IPS DF 6.9 (cell line): Measurements from ENCODE around the gene MTMR8.
"Not testable (repeated sequence)": the region's sequence is repeated elsewhere in the genome, so short reads cannot be mapped to it uniquely, and the experiment has no call there.

Source experiments
- DNase-seq: peaks from one replicate; pipeline ENCODE4 v3.0.0-alpha.2; 2013; ENCODE audit warnings: low read depth, low spot score
- H3K27ac ChIP-seq: one replicate; pipeline ENCODE4 v1.5.1; 2013; ENCODE audit warnings: low read length, control low read depth
- H3K27me3 ChIP-seq: 2 replicates; pipeline ENCODE4 v1.6.1; 2013; ENCODE audit warnings: mild to moderate bottlenecking, low read length; ENCODE audit not compliant: control insufficient read depth, insufficient read depth
- H3K36me3 ChIP-seq: 2 replicates; pipeline ENCODE4 v1.6.1; 2013; ENCODE audit warnings: low read length; ENCODE audit not compliant: control insufficient read depth, insufficient read depth
- H3K4me1 ChIP-seq: 2 replicates; pipeline ENCODE4 v1.6.1; 2013; ENCODE audit warnings: low read length; ENCODE audit not compliant: control insufficient read depth, insufficient read depth
- H3K4me3 ChIP-seq: 2 replicates; pipeline ENCODE4 v1.5.1; 2013; ENCODE audit warnings: mild to moderate bottlenecking, low read length
- H3K9me3 ChIP-seq: 2 replicates; pipeline ENCODE4 v1.6.1; 2013; ENCODE audit warnings: low read length, inconsistent platforms; ENCODE audit not compliant: control insufficient read depth, insufficient read depth
- WGBS: extraction: QIAGEN DNeasy Blood & Tissue Kit; methylation state at CpG from one replicate; pipeline ENCODE4 v1.1.7; 2013; ENCODE audit warnings: mixed read lengths, missing lambda C conversion rate; ENCODE audit not compliant: insufficient read length, insufficient coverage; 5-methylcytosine and 5-hydroxymethylcytosine counted together

Gene MTMR8

GRCh38 chrX:64389489-64389888 lies 5.8 kb downstream of the MTMR8 start:
- no peaks in the 10 kb centered on the region for H3K27me3 ChIP-seq
- no peak overlapping the region for H3K27ac ChIP-seq
- no peaks in the 10 kb centered on the region for H3K4me1 ChIP-seq
- no peaks in the 10 kb centered on the region for H3K9me3 ChIP-seq
- DNase-seq = no peak
- H3K36me3 ChIP-seq = no peaks in the 10 kb centered on the region
- no peak overlapping the region for H3K4me3 ChIP-seq

GRCh38 chrX:64380789-64381188 lies 14.5 kb downstream of the MTMR8 start:
- no CpG with 5 or more reads among the region's 4 CpGs for WGBS
- H3K9me3 ChIP-seq = not testable (repeated sequence)

GRCh38 chrX:64379924-64380323 lies 15.3 kb downstream of the MTMR8 start:
- no peaks in the 10 kb centered on the region for H3K36me3 ChIP-seq
- H3K9me3 ChIP-seq = no peaks in the 10 kb centered on the region
- H3K27me3 ChIP-seq = no peaks in the 10 kb centered on the region
- WGBS = no CpG with 5 or more reads among the region's 1 CpG
- H3K4me1 ChIP-seq = no peaks in the 10 kb centered on the region
- no peak overlapping the region for H3K4me3 ChIP-seq
- DNase-seq = no peak
- no peak overlapping the region for H3K27ac ChIP-seq

More at GRCh38 chrX:64380789-64381188, 14.5 kb downstream of the MTMR8 start:
- not testable (repeated sequence) for H3K27ac ChIP-seq, H3K4me3 ChIP-seq, H3K36me3 ChIP-seq, H3K27me3 ChIP-seq, DNase-seq, H3K4me1 ChIP-seq

- Histone ChIP-seq H3K36me3 (no peaks in the 10 kb centered on the region), H3K4me3 (no peak overlapping the region), H3K4me1 (no peaks in the 10 kb centered on the region), H3K27ac (no peak overlapping the region), H3K9me3 (no peaks in the 10 kb centered on the region), H3K27me3 (no peaks in the 10 kb centered on the region)
- DNase-seq = no peak
- no CpG with 5 or more reads among the region's 3 CpGs for WGBS
These were observed 17.5 kb downstream of the MTMR8 start for GRCh38 chrX:64377753-64378152.

- Histone ChIP-seq H3K27me3 (no peaks in the 10 kb centered on the region), H3K9me3 (no peaks in the 10 kb centered on the region), H3K36me3 (no peaks in the 10 kb centered on the region), H3K4me3 (no peak overlapping the region), H3K27ac (no peak overlapping the region), H3K4me1 (no peaks in the 10 kb centered on the region)
- DNase-seq = no peak
- WGBS = no CpG with 5 or more reads among the region's 5 CpGs
These were observed 43.2 kb downstream of the MTMR8 start for GRCh38 chrX:64352081-64352480.

- Histone ChIP-seq H3K27ac (no peak overlapping the region), H3K36me3 (no peaks in the 10 kb centered on the region), H3K27me3 (no peaks in the 10 kb centered on the region), H3K9me3 (no peaks in the 10 kb centered on the region), H3K4me3 (no peak overlapping the region), H3K4me1 (no peaks in the 10 kb centered on the region)
- DNase-seq = no peak
- no CpG with 5 or more reads among the region's 1 CpG for WGBS
These were observed 44.7 kb downstream of the MTMR8 start for GRCh38 chrX:64350521-64350920.

- no CpG with 5 or more reads among the region's 4 CpGs for WGBS
These were observed 45.2 kb downstream of the MTMR8 start for GRCh38 chrX:64350047-64350446.

GRCh38 chrX:64342811-64343210 lies 52.4 kb downstream of the MTMR8 start:
- Histone ChIP-seq H3K4me1 (no peaks in the 10 kb centered on the region), H3K36me3 (no peaks in the 10 kb centered on the region), H3K27me3 (no peaks in the 10 kb centered on the region), H3K9me3 (no peaks in the 10 kb centered on the region), H3K27ac (no peak overlapping the region), H3K4me3 (no peak overlapping the region)
- no peak for DNase-seq
- WGBS = no CpG with 5 or more reads among the region's 1 CpG

More at GRCh38 chrX:64350047-64350446, 45.2 kb downstream of the MTMR8 start:
- Histone ChIP-seq H3K27me3 (no peaks in the 10 kb centered on the region), H3K4me3 (no peak overlapping the region), H3K4me1 (no peaks in the 10 kb centered on the region), H3K9me3 (no peaks in the 10 kb centered on the region), H3K36me3 (no peaks in the 10 kb centered on the region), H3K27ac (no peak overlapping the region)
- DNase-seq = no peak

- H3K4me1 ChIP-seq = no peaks in the 10 kb centered on the region
- no CpG with 5 or more reads among the region's 1 CpG for WGBS
- no peaks in the 10 kb centered on the region for H3K36me3 ChIP-seq
These were observed 57.0 kb downstream of the MTMR8 start for GRCh38 chrX:64338296-64338695.

GRCh38 chrX:64334467-64334866 lies 60.8 kb downstream of the MTMR8 start:
- no CpG with 5 or more reads among the region's 3 CpGs for WGBS
- H3K9me3 ChIP-seq = no peaks in the 10 kb centered on the region
- H3K4me1 ChIP-seq = no peaks in the 10 kb centered on the region

More at GRCh38 chrX:64338296-64338695, 57.0 kb downstream of the MTMR8 start:
- Histone ChIP-seq H3K9me3 (no peaks in the 10 kb centered on the region), H3K27me3 (no peaks in the 10 kb centered on the region), H3K27ac (no peak overlapping the region), H3K4me3 (no peak overlapping the region)
- DNase-seq = no peak

GRCh38 chrX:64330284-64330683 lies 65.0 kb downstream of the MTMR8 start:
- no peak for DNase-seq
- H3K4me3 ChIP-seq = no peak overlapping the region
- no peaks in the 10 kb centered on the region for H3K27me3 ChIP-seq
- no peak overlapping the region for H3K27ac ChIP-seq
- H3K4me1 ChIP-seq = no peaks in the 10 kb centered on the region
- H3K9me3 ChIP-seq = no peaks in the 10 kb centered on the region
- H3K36me3 ChIP-seq = no peaks in the 10 kb centered on the region

More at GRCh38 chrX:64334467-64334866, 60.8 kb downstream of the MTMR8 start:
- Histone ChIP-seq H3K27ac (no peak overlapping the region), H3K27me3 (no peaks in the 10 kb centered on the region), H3K36me3 (no peaks in the 10 kb centered on the region), H3K4me3 (no peak overlapping the region)
- no peak for DNase-seq
